GM19328 (cell line): ENCODE data around the gene DBF4B.

ENCODE experiments used
- ATAC-seq: cut with Tn5 transposase; IDR thresholded peaks from one replicate; pipeline ENCODE4 v1.9.1; 2021; ENCODE audit warnings: mild to moderate bottlenecking, moderate library complexity; ENCODE audit not compliant: unreplicated experiment

DBF4B gene

GRCh38 chr17:44775838-44776621, 67.6 kb downstream of the DBF4B start:
- no peak for ATAC-seq

GRCh38 chr17:44776628-44777393, 68.3 kb downstream of the DBF4B start:
- ATAC-seq, result no peak

- no peak for ATAC-seq
These were observed 69.2 kb downstream of the DBF4B start for GRCh38 chr17:44777394-44778348.

- no peak for ATAC-seq
These were observed 70.3 kb downstream of the DBF4B start for GRCh38 chr17:44778656-44779210.

- ATAC-seq, result no peak
These were observed 71.0 kb downstream of the DBF4B start for GRCh38 chr17:44779211-44780025.

- no peak for ATAC-seq
These were observed 71.7 kb downstream of the DBF4B start for GRCh38 chr17:44780161-44780560.

GRCh38 chr17:44780845-44781480, 72.5 kb downstream of the DBF4B start:
- no peak for ATAC-seq

- no peak for ATAC-seq
These were observed 73.3 kb downstream of the DBF4B start for GRCh38 chr17:44781551-44782325.

GRCh38 chr17:44782326-44782850, 73.9 kb downstream of the DBF4B start:
- no peak for ATAC-seq

GRCh38 chr17:44785921-44786320, 77.5 kb downstream of the DBF4B start:
- no peak for ATAC-seq

GRCh38 chr17:44786551-44787081, 78.2 kb downstream of the DBF4B start:
- ATAC-seq, result no peak

GRCh38 chr17:44787271-44787940, 78.9 kb downstream of the DBF4B start:
- no peak for ATAC-seq

GRCh38 chr17:44788139-44788538, 79.7 kb downstream of the DBF4B start:
- no peak for ATAC-seq

GRCh38 chr17:44792276-44792675, 83.8 kb downstream of the DBF4B start:
- ATAC-seq, result no peak

GRCh38 chr17:44793885-44794842, 85.7 kb downstream of the DBF4B start:
- ATAC-seq, result no peak

- no peak for ATAC-seq
These were observed 86.5 kb downstream of the DBF4B start for GRCh38 chr17:44794851-44795413.
